GM12878 (cell line): Measurements from ENCODE around the gene MBNL1. TPM values are rescaled to one million over a fixed set of nuclear protein-coding genes. Genes with fewer than 3 reads are reported as not detected.

Source experiments
- BRCA1 ChIP-seq: IDR thresholded peaks from 2 replicates; pipeline ENCODE4 v1.6.1; 2011; ENCODE audit warnings: low read depth, low read length, improper control_type of control experiment
- CREB1 ChIP-seq: IDR thresholded peaks from 2 replicates; pipeline ENCODE4 v1.6.1; 2012; ENCODE audit warnings: low read depth, mild to moderate bottlenecking, inconsistent platforms
- EGR1 ChIP-seq, 2 experiments: IDR thresholded peaks; 1 replicate in 1 of 2; 2 replicates in 1 of 2; pipeline ENCODE4 v1.6.1; 2011 to 2012; ENCODE audit warnings: low read depth in 2 of 2, low read length in 2 of 2, borderline replicate concordance in 1 of 2, mild to moderate bottlenecking in 1 of 2, moderate library complexity in 1 of 2
- ESRRA ChIP-seq: IDR thresholded peaks from 2 replicates; pipeline ENCODE4 v1.6.1; 2012; ENCODE audit warnings: mild to moderate bottlenecking, low read length, improper control_type of control experiment
- KDM1A ChIP-seq: fragments of 200-600 bp; sonication (generic); IDR thresholded peaks from 2 replicates; pipeline ENCODE4 v1.6.1; 2016; ENCODE audit warnings: borderline replicate concordance
- MTA3 ChIP-seq: IDR thresholded peaks from 2 replicates; pipeline ENCODE4 v1.6.1; 2012; ENCODE audit warnings: low read length, inconsistent platforms, borderline replicate concordance
- MYC ChIP-seq: IDR thresholded peaks from 2 replicates; pipeline ENCODE4 v1.6.1; 2011; ENCODE audit warnings: mild to moderate bottlenecking, low read length, moderate library complexity, inconsistent platforms; ENCODE audit not compliant: insufficient read depth, insufficient replicate concordance, insufficient read length, severe bottlenecking
- NFIC ChIP-seq: IDR thresholded peaks from 2 replicates; pipeline ENCODE4 v1.6.1; 2012; ENCODE audit warnings: low read depth, mild to moderate bottlenecking, inconsistent platforms, low read length, moderate library complexity
- PAX8 ChIP-seq: fragments of 450-650 bp; IDR thresholded peaks from 2 replicates; pipeline ENCODE4 v1.6.1; 2017; ENCODE audit warnings: mild to moderate bottlenecking, moderate library complexity
- RB1 ChIP-seq: fragments of 450-650 bp; formaldehyde crosslinking; IDR thresholded peaks from 2 replicates; pipeline ENCODE4 v1.6.1; 2017; ENCODE audit warnings: mild to moderate bottlenecking, borderline replicate concordance
- RELA ChIP-seq: fragments of 450-650 bp; IDR thresholded peaks from 2 replicates; pipeline ENCODE4 v1.8.0; 2014; ENCODE audit warnings: borderline replicate concordance; ENCODE audit not compliant: partially characterized antibody
- ZSCAN29 ChIP-seq: fragments of 450-650 bp; IDR thresholded peaks from 2 replicates; pipeline ENCODE4 v1.6.1; 2017; ENCODE audit warnings: mild to moderate bottlenecking, moderate library complexity
- polyA plus RNA-seq, 11 experiments: library from polyadenylated mRNA; depleted of rRNA in 4 of 11; unstranded in 6 of 11; stranded (reverse) in 5 of 11; fragments of >200 nt; fragmentation: Nextera tagmentation in 4 of 11; fragmentation: Illumina TruSeq in 1 of 11; extraction: Ambion mirVana in 4 of 11; extraction: Trizol in 1 of 11; gene quantifications; 1 replicate in 1 of 11; 2 replicates in 10 of 11; pipeline versions ENCODE4 v1.2.1 to v1.2.3, GENCODE V29; 2011 to 2016; ENCODE audit warnings: inconsistent platforms in 2 of 11, missing spikeins in 2 of 11, low read depth in 1 of 11
- total RNA-seq, 4 experiments: library from RNA; depleted of rRNA in 3 of 4; stranded (reverse); fragments of >200 nt in 3 of 4; fragmentation: Illumina TruSeq in 1 of 4; extraction: Trizol in 1 of 4; gene quantifications; 2 replicates each; pipeline versions ENCODE4 v1.2.1 to v1.2.3, GENCODE V29; 2013 to 2021
- TF ChIP-seq, protein P1 (sequence below): IDR thresholded peaks from 2 replicates; pipeline ENCODE4 v1.6.1; 2011; ENCODE audit warnings: borderline replicate concordance, low read depth, mild to moderate bottlenecking, moderate library complexity, mixed read lengths, low read length; ENCODE audit not compliant: insufficient read depth; ENCODE audit errors: extremely low read length
- TF ChIP-seq, protein P2 (sequence below): IDR thresholded peaks from 2 replicates; pipeline ENCODE4 v1.6.1; 2012; ENCODE audit warnings: low read depth, low read length, improper control_type of control experiment
- TF ChIP-seq, protein P3 (sequence below): IDR thresholded peaks from 2 replicates; pipeline ENCODE4 v1.6.1; 2012; ENCODE audit warnings: low read depth, low read length, improper control_type of control experiment
- TF ChIP-seq, protein P4 (sequence below): fragments of 450-650 bp; IDR thresholded peaks from 2 replicates; pipeline ENCODE4 v1.6.1; 2018; ENCODE audit warnings: mild to moderate bottlenecking, low read depth, moderate library complexity; ENCODE audit not compliant: partially characterized antibody
- TF ChIP-seq, protein P5 (sequence below): fragments of 450-650 bp; IDR thresholded peaks from 2 replicates; pipeline ENCODE4 v1.6.1; 2016; ENCODE audit warnings: mild to moderate bottlenecking

Gene MBNL1
- total and polyA plus RNA-seq, 10 of the 15 experiments (the other 5 are each of a cell fraction or from before 2014, with no cell fraction given), result 59.6 to 337 (median 143) TPM

DNA sequence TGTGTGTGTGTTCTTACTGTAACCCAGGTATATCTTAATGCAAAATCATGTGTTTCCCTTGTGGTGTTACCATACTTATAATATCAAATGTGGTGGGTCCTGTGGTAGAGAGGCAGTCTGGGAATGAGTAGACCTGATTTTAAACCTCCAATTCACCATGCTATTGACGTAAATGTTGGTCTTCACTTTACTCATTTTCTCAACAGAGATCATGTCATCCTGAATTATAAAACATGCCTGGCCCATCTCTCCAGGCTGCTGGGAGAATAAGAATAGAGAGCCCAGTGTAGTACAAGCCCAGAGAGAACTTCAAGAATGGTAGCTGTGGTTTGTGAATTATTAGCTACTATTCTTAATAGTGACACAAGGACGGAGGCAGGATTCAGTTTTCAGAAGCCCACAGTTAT lies 88.1 kb downstream of the MBNL1 start (continued):
- TF ChIP-seq, protein P1, sequence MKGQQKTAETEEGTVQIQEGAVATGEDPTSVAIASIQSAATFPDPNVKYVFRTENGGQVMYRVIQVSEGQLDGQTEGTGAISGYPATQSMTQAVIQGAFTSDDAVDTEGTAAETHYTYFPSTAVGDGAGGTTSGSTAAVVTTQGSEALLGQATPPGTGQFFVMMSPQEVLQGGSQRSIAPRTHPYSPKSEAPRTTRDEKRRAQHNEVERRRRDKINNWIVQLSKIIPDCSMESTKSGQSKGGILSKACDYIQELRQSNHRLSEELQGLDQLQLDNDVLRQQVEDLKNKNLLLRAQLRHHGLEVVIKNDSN, result no peak
- TF ChIP-seq, protein P2, sequence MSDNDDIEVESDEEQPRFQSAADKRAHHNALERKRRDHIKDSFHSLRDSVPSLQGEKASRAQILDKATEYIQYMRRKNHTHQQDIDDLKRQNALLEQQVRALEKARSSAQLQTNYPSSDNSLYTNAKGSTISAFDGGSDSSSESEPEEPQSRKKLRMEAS, result no peak
- TF ChIP-seq, protein P3, sequence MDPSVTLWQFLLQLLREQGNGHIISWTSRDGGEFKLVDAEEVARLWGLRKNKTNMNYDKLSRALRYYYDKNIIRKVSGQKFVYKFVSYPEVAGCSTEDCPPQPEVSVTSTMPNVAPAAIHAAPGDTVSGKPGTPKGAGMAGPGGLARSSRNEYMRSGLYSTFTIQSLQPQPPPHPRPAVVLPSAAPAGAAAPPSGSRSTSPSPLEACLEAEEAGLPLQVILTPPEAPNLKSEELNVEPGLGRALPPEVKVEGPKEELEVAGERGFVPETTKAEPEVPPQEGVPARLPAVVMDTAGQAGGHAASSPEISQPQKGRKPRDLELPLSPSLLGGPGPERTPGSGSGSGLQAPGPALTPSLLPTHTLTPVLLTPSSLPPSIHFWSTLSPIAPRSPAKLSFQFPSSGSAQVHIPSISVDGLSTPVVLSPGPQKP, result no peak
- TF ChIP-seq NFIC (peak; percentile 93), MTA3 (no peak), KDM1A (no peak), ZSCAN29 (no peak), PAX8 (no peak), CREB1 (peak; percentile 85), RB1 (no peak), RELA (no peak), ESRRA (no peak), EGR1 (IDR thresholded peaks at IDR 0.05; ENCODE audit: borderline replicate concordance in 1 of 2, low read depth in 2 of 2, low read length in 2 of 2) (no peak), BRCA1 (no peak), MYC (no peak)
- TF ChIP-seq, protein P4, sequence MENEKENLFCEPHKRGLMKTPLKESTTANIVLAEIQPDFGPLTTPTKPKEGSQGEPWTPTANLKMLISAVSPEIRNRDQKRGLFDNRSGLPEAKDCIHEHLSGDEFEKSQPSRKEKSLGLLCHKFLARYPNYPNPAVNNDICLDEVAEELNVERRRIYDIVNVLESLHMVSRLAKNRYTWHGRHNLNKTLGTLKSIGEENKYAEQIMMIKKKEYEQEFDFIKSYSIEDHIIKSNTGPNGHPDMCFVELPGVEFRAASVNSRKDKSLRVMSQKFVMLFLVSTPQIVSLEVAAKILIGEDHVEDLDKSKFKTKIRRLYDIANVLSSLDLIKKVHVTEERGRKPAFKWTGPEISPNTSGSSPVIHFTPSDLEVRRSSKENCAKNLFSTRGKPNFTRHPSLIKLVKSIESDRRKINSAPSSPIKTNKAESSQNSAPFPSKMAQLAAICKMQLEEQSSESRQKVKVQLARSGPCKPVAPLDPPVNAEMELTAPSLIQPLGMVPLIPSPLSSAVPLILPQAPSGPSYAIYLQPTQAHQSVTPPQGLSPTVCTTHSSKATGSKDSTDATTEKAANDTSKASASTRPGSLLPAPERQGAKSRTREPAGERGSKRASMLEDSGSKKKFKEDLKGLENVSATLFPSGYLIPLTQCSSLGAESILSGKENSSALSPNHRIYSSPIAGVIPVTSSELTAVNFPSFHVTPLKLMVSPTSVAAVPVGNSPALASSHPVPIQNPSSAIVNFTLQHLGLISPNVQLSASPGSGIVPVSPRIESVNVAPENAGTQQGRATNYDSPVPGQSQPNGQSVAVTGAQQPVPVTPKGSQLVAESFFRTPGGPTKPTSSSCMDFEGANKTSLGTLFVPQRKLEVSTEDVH, result no peak
- TF ChIP-seq, protein P5, sequence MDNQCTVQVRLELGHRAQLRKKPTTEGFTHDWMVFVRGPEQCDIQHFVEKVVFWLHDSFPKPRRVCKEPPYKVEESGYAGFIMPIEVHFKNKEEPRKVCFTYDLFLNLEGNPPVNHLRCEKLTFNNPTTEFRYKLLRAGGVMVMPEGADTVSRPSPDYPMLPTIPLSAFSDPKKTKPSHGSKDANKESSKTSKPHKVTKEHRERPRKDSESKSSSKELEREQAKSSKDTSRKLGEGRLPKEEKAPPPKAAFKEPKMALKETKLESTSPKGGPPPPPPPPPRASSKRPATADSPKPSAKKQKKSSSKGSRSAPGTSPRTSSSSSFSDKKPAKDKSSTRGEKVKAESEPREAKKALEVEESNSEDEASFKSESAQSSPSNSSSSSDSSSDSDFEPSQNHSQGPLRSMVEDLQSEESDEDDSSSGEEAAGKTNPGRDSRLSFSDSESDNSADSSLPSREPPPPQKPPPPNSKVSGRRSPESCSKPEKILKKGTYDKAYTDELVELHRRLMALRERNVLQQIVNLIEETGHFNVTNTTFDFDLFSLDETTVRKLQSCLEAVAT, result peak; percentile 73; the same call in 1 of the 2 replicates
- TF ChIP-seq, all 136 proteins: peak for 39
